ENCODE measurements around the gene ARHGEF25.
"Not testable (repeated sequence)": the region's sequence is repeated elsewhere in the genome, so short reads cannot be mapped to it uniquely, and the experiment has no call there.

GRCh38 chr12:57618431-57618830, 7.2 kb downstream of the ARHGEF25 start:
- not testable (repeated sequence) for TF ChIP-seq CTCF, POLR2A (IDR thresholded peaks at IDR 0.05)
